NCI-H128 (cell line): Measurements from ENCODE around the gene MYEOV.

Source experiments
- DNase-seq: peaks from one replicate; lab custom pipeline; 2025; ENCODE audit not compliant: unreplicated experiment; lab: John Stamatoyannopoulos, UW

MYEOV gene

GRCh38 chr11:69265210-69265609 is 28.7 kb upstream of the MYEOV start:
- DNase-seq: no peak

DNA sequence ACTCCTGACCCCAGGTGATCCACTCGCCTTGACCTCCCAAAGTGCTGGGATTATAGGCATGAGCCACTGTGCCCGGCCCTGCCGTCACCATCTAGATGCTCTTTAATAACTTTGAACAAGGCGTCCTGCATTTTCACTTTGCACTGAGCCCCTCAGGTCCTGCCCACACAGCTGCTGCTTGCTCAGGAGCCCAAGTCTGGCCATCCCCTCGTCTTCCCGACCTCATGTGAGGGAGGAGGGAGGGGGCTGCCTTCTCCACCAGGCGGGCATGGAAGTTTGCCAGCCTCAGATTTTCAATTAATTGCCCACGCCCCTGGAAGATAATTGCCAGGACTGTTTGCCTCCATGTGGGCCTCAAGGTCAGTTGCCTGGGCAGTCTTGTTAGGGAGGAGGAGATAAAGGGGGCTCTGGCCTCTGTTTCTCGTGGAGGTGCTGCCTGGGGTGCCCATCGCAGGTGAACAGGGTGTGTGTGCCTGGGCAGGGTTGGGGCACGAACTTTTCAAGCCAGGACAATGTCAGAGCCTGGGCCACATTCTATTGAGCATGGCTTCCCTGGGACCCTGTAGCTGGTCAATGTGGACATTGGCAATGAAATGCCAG is 27.9 kb upstream of the MYEOV start:
- DNase-seq: no peak

- DNase-seq: no peak
Measured at GRCh38 chr11:69267395-69267805, 26.6 kb upstream of the MYEOV start.

GRCh38 chr11:69268911-69269310 is 25.0 kb upstream of the MYEOV start:
- DNase-seq: no peak

DNA sequence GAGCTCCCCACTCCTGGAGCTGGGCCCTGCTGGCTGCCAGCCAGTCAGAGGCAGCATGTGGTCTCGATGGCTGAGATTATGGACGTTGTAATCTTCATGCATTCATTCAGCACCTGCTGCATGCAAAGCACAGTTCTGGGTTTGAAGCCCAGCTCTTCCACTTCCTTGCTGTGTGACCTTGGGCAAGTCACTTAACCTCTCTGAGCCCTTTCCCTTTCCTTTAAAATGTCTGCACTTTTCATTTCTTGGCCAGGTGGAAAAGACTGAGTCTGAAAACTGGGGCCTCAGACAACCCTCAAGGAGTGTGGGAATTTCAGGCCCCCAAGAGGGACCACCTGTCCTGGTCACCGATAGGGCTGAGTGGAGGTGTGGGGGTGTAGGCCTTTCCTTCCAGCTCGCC is 24.6 kb upstream of the MYEOV start:
- DNase-seq: no peak

GRCh38 chr11:69269926-69270697 is 23.8 kb upstream of the MYEOV start:
- DNase-seq: no peak

GRCh38 chr11:69270941-69271340 is 23.0 kb upstream of the MYEOV start:
- no peak for DNase-seq

- no peak for DNase-seq
Measured at GRCh38 chr11:69272055-69272454, 21.9 kb upstream of the MYEOV start.

DNA sequence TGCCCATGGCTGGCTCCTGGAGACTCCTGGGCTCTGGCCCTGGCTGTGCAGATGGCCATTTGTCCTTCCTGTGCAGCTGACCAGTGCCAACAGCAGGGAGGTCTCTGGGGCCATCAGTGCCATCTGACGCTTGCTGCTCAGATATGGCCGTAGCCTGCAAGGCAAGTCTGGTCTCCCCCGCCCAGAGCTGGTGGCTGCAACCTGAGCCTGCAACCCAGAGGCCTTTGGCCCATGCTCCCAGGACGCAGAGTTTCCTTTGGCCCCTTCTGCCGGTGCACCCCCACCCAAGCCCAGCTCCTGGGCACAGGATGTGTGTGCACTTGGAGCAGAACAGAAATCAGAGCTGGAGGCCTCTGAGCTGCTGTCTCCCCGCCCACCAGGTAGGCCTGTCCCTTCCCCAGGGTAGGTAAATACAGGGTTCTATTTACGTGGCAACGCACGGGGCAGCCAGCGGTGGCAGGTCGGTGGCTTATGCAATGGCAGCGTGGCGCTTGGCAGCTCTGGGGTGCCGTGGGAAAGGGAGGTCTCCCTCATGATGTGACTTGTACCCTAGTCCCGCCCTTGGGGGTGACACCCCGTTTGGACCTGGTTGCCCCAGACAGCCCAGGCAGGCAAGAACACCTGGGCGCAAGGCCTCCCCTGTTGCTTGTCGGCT is 21.0 kb upstream of the MYEOV start:
- no peak for DNase-seq

DNA sequence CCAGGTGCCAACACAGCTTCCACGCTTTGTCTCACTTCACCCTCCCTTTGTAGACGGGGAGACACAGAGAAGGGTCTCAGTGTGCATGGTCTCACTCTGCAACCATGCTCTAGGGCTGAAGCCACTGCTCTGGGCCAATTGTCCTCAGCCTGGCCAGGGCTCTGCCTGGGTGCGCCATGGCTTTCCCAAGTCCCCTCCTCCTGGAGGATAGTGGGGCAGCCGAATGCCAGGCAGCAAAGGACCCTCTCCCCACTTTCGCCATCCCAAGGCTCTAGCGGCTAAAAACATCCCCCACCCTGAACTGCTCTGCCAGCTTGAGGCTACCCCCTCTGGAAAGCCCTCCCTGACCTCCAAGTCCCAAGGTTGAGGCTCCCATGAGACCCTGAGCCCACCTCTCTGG is 20.4 kb upstream of the MYEOV start:
- DNase-seq: no peak

DNA sequence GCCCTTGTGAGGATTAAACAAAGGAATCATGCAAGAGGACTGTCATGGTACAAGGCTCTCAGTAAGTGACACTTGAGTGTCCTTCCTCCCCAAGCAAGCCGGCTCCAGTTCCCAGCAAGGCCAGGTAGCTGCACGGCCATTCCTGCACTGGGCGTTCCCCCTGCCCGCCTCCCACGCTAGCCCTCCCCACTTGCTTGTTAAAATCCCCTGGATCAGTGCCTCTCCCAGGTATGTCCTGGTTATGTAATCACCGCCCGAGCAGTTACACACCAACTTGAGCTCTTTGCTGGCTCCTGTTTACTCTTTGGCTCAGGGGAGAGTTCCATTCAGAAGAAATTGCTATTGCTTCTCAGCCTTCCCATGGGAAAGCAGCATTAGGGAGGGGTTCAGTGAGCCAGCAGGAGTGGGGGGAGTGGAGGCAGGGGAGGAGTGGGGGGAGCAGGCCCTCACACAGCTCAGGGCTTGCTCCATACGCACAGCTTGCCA is 19.4 kb upstream of the MYEOV start:
- DNase-seq: no peak

DNA sequence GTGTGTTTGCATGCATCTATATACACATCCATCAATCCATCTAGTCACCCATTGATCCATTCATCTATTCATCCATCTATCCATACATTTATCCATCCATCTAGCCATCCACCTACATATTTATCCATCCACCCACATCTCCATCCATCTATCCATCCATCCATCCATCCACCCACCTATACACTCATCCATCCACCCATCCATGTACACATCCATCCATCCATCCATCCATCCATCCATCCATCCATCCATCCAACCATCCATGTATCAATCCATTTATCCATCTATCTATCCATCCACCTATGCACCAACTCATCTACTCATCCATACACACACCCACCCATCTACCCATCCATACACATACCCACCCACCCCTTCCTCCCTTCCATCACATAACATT is 18.8 kb upstream of the MYEOV start:
- DNase-seq: no peak

DNA sequence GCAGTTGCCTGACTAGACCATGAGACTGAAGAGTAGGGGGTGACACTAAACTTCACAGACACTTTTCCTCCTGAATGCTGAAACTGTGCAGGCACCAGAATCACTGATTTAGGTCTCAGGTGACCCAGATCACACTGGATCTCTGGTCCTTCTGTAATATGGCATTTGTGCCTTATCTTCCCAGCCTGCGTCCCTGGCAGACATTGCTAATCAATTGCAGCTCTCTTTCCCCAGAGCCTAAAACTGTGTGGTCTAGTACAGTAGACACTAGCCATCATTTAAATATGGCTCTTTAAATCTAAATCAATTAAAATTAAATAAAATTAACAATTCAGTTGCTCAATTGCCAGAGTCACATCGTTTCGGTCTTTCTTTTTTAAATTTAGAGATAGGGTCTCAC is 17.8 kb upstream of the MYEOV start:
- no peak for DNase-seq

DNA sequence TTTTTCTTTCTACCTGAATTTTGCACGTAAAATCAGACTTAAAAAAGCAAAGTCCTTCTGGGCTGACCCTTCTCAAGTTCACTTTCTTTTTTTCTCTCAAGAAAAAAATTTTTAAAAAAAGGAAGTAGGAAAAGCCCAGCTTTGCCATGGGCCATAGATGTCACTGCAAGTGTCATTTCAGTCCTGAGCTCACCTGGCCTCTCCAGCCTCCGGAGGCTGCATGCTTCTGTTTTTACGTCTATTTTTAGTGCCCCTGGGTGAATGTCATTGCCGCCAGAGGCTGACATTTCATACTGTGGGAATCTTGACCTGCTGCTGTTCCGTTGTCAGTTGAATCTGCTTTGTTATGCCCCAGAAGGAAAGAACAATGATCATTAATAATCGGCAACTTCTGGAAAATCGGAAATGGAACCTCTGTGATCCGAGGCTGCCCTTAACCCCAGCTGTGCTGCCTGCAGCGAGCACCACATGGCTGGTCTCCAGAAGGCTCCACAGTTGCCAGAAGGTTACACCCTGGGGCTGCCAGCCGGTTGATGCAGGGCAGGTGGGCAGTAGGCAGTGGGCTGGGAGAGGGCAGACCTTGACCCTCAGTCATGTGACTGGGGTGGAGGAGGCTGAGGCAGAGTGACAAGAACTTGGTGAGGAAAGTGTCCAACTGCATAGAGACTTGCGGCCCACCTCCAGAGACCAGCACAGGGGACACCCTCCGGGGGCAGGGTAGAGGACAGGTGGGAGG is 16.7 kb upstream of the MYEOV start:
- DNase-seq: no peak

GRCh38 chr11:69278091-69278867 is 15.7 kb upstream of the MYEOV start:
- DNase-seq: no peak

GRCh38 chr11:69280451-69280850 is 13.5 kb upstream of the MYEOV start:
- no peak for DNase-seq

GRCh38 chr11:69280994-69281393 is 13.0 kb upstream of the MYEOV start:
- no peak for DNase-seq

DNA sequence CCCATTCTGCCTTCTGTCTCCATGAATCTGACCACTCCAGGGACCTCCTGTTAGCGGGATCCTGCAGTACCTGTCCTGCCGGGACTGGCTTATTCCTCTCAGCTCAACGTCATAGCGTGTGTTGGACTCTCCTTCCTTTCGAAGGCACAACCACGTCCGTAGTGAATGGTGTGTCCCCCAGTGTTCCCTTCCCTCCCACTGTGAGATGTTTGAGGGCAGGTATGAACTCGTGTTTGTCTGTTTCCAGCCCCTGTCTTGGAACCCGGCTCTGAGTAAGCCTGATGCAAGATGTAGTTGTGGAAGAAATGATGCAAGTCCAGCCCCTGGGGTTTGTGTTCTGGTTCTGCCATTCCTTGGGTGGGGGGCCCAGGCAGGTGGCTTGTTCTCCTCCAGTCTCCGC is 10.5 kb upstream of the MYEOV start:
- no peak for DNase-seq

GRCh38 chr11:69284081-69284511 is 9.9 kb upstream of the MYEOV start:
- DNase-seq: no peak

DNA sequence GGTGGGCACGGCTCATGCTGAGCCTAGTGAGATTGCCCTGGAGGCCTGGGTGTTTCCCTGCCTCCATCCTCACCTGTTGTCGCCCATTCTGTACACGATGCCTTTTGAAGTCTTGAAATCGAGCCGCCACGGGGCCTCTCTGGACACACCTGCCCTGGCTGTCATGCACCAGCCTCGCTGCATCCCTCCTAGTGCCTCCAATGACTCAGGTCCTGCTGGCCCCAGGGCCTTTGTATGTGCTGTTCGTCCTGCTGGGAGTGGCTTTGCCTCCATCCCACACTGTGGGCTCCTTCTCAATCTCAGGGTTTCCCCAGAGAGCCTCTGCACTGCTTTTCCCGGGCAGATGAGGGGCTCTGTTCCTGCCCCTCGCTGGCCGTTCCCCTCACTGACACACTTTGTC is 8.9 kb upstream of the MYEOV start:
- DNase-seq: no peak

DNA sequence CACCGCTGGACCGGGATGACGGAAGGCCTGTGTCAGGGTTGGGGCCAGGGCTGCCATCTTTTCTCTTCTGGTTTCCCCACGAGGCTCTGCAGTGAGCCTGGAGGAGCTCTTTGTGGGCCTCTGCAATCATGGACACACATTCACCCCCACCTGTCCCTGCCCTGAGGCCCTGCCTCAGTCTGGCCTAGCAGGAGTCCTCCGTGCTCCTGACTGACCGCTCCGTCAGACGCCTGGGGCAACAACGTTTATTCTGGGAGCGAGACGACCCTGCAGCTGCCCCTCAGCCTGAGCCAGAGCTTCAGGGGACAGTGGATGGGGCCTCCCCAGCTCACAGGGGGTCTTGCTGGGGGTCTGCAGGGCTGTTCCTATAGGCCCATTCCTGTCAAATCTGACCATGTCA is 8.2 kb upstream of the MYEOV start:
- no peak for DNase-seq
